HCT116 (cell line): ENCODE measurements around the gene PAN3. TPM values are rescaled to one million over a fixed set of nuclear protein-coding genes. Genes with fewer than 3 reads are reported as not detected.

Experiments used
- ATAC-seq: fragments of 200-7000 bp; cut with Tn5 transposase; 2 replicates; pipeline ENCODE4 v1.9.1; 2020; ENCODE audit warnings: mild to moderate bottlenecking, moderate library complexity
- BruUV-seq: library from RNA; stranded (reverse); fragments of 400-500 nt; replicated peaks from 2 replicates; lab custom pipeline; 2021; lab: Mats Ljungman, UMichigan
- CTCF ChIA-PET: fragments of 300-600 bp; sonication (Branson Sonifier 250); formaldehyde crosslinking; loops from one replicate; lab custom pipeline; 2021; ENCODE audit warnings: antibody characterized with exemption; lab: Charles Lee
- POLR2A ChIA-PET: fragments of 300-600, 350-600 bp; sonication (Branson Sonifier 250); formaldehyde crosslinking; loops from one replicate; lab custom pipeline; 2021; ENCODE audit warnings: antibody characterized with exemption; lab: Charles Lee
- RAD21 ChIA-PET, 2 experiments: fragments of 300-600 bp; sonication (Branson Sonifier 250); formaldehyde crosslinking; loops; one replicate each; lab custom pipeline; 2023; ENCODE audit warnings: low total read pairs in 2 of 2; ENCODE audit not compliant: uncharacterized antibody in 2 of 2, unreplicated experiment in 2 of 2, low non-redundant PET in 1 of 2; lab: Charles Lee
- DNase-seq: peaks from one replicate; pipeline ENCODE4 v3.0.0-alpha.2; 2010; ENCODE audit warnings: low read depth, low spot score
- H2AFZ ChIP-seq: fragments of 200-600 bp; shearing (Covaris generic), sonication (generic); 2 replicates; pipeline ENCODE4 v1.6.1; 2017; ENCODE audit warnings: low read depth, mixed run types, mixed read lengths, antibody characterized with exemption, low read length; ENCODE audit not compliant: poor library complexity, severe bottlenecking
- H3K27ac ChIP-seq: 2 replicates; pipeline ENCODE4 v1.5.1; 2012; ENCODE audit warnings: low read depth, low read length
- H3K27me3 ChIP-seq: fragments of 200-600 bp; sonication (generic); 2 replicates; pipeline ENCODE4 v1.6.1; 2016; ENCODE audit warnings: mixed run types, low read length, mixed read lengths; ENCODE audit not compliant: insufficient read depth
- H3K36me3 ChIP-seq, 2 experiments: fragments of 200-500 bp in 1 of 2; fragments of 200-600 bp in 1 of 2; sonication (Bioruptor generic) in 1 of 2; sonication (generic) in 1 of 2; 2 replicates each; pipeline versions ENCODE4 v1.5.1 to v1.6.1; 2014 to 2016; ENCODE audit warnings: low read length in 2 of 2, inconsistent platforms in 1 of 2, mixed read lengths in 1 of 2, mixed run types in 1 of 2; ENCODE audit not compliant: insufficient read depth in 2 of 2, control insufficient read depth in 1 of 2
- H3K4me1 ChIP-seq, 2 experiments: fragments of 200-600 bp in 1 of 2; sonication (generic) in 1 of 2; 2 replicates each; pipeline versions ENCODE4 v1.5.1 to v1.6.1; 2012 to 2017; ENCODE audit warnings: low read length in 2 of 2, inconsistent platforms in 1 of 2, mild to moderate bottlenecking in 1 of 2, mixed read lengths in 1 of 2, mixed run types in 1 of 2, moderate library complexity in 1 of 2; ENCODE audit not compliant: insufficient read depth in 2 of 2, control insufficient read depth in 1 of 2
- H3K4me2 ChIP-seq: fragments of 200-600 bp; sonication (generic); 2 replicates; pipeline ENCODE4 v1.6.1; 2017; ENCODE audit warnings: mixed run types, low read length, mixed read lengths
- H3K4me3 ChIP-seq, 2 experiments: fragments of 200-600 bp in 1 of 2; sonication (generic) in 1 of 2; replicated peaks in 1 of 2; 2 replicates each; pipeline ENCODE4 v1.5.1; 2011 to 2016; ENCODE audit warnings: low read length in 2 of 2, control low read depth in 1 of 2, low read depth in 1 of 2, mild to moderate bottlenecking in 1 of 2, mixed read lengths in 1 of 2, mixed run types in 1 of 2
- H3K79me2 ChIP-seq: fragments of 200-600 bp; sonication (generic); 2 replicates; pipeline ENCODE4 v1.6.1; 2017; ENCODE audit warnings: mild to moderate bottlenecking, mixed run types, low read length, moderate library complexity, mixed read lengths; ENCODE audit not compliant: insufficient read depth
- H3K9ac ChIP-seq: fragments of 200-600 bp; sonication (generic); 2 replicates; pipeline ENCODE4 v1.6.1; 2016; ENCODE audit warnings: low read length, mixed read lengths
- H3K9me2 ChIP-seq: fragments of 200-600 bp; sonication (generic), shearing (Covaris generic); 2 replicates; pipeline ENCODE4 v1.6.1; 2017; ENCODE audit warnings: mixed run types, mild to moderate bottlenecking, moderate library complexity; ENCODE audit not compliant: insufficient read depth
- H3K9me3 ChIP-seq, 2 experiments: fragments of 200-500 bp in 1 of 2; fragments of 200-600 bp in 1 of 2; sonication (Bioruptor generic) in 1 of 2; sonication (generic) in 1 of 2; 2 replicates each; pipeline ENCODE4 v1.6.1; 2014 to 2017; ENCODE audit warnings: low read length in 2 of 2, mixed read lengths in 2 of 2, inconsistent platforms in 1 of 2, low read depth in 1 of 2, mild to moderate bottlenecking in 1 of 2, mixed run types in 1 of 2, moderate library complexity in 1 of 2; ENCODE audit not compliant: control insufficient read depth in 1 of 2, insufficient read depth in 1 of 2
- H4K20me1 ChIP-seq: fragments of 200-600 bp; sonication (generic), shearing (Covaris generic); 2 replicates; pipeline ENCODE4 v1.6.1; 2017; ENCODE audit warnings: mixed run types, mild to moderate bottlenecking, moderate library complexity; ENCODE audit not compliant: insufficient read depth
- ATF3 ChIP-seq: IDR thresholded peaks from 2 replicates; pipeline ENCODE4 v1.6.1; 2012
- CBX3 ChIP-seq: IDR thresholded peaks from 2 replicates; pipeline ENCODE4 v1.6.1; 2012; ENCODE audit warnings: low read depth
- CTCF ChIP-seq, 3 experiments: fragments of 200-600 bp in 1 of 3; sonication (generic) in 1 of 3; IDR thresholded peaks in 2 of 3; conservative IDR thresholded peaks in 1 of 3; 2 replicates each; pipeline ENCODE4 v1.5.1; 2012 to 2017; ENCODE audit warnings: low read depth in 2 of 3, low read length in 2 of 3, antibody characterized with exemption in 1 of 3, borderline replicate concordance in 1 of 3, control low read depth in 1 of 3, mild to moderate bottlenecking in 1 of 3, mixed read lengths in 1 of 3, mixed run types in 1 of 3, moderate library complexity in 1 of 3; ENCODE audit not compliant: insufficient read depth in 1 of 3
- ELF1 ChIP-seq: IDR thresholded peaks from 2 replicates; pipeline ENCODE4 v1.6.1; 2012; ENCODE audit warnings: low read depth, borderline replicate concordance
- JUND ChIP-seq: IDR thresholded peaks from 2 replicates; pipeline ENCODE4 v1.6.1; 2012
- MAX ChIP-seq: IDR thresholded peaks from 2 replicates; pipeline ENCODE4 v1.6.1; 2012
- POLR2AphosphoS5 ChIP-seq: IDR thresholded peaks from 2 replicates; pipeline ENCODE4 v1.6.1; 2011; ENCODE audit warnings: mild to moderate bottlenecking, low read depth, low read length, moderate library complexity
- RAD21 ChIP-seq: IDR thresholded peaks from 2 replicates; pipeline ENCODE4 v1.6.1; 2012; ENCODE audit warnings: low read depth, mild to moderate bottlenecking
- YY1 ChIP-seq: IDR thresholded peaks from 2 replicates; pipeline ENCODE4 v1.6.1; 2011; ENCODE audit warnings: low read length, low read depth, moderate library complexity, mild to moderate bottlenecking; ENCODE audit not compliant: insufficient replicate concordance; ENCODE audit errors: extremely low read depth
- ZNF274 ChIP-seq: fragments of 200-500 bp; sonication (Bioruptor generic); IDR thresholded peaks from 2 replicates; pipeline ENCODE4 v1.6.1; 2014; ENCODE audit warnings: mild to moderate bottlenecking, low read depth, low read length, inconsistent platforms
- intact Hi-C: fragments of 100-400 bp; cut with micrococcal nuclease; formaldehyde crosslinking; loops from 2 replicates; pipeline ENCODE4 v1.10.0; 2022
- total RNA-seq: library from RNA; stranded (reverse); gene quantifications from one replicate; pipeline ENCODE4 v1.2.1, GENCODE V29; 2021; ENCODE audit not compliant: unreplicated experiment

PAN3 gene
- total RNA-seq, 1 experiment from 2014 or later, result 30.1 TPM

- no peak overlapping the region for H3K4me3 ChIP-seq
- H3K27me3 ChIP-seq, result no peaks in the 10 kb centered on the region
- ChIA-PET CTCF (interaction anchor here (1.0 to 1.8 kb wide), 3 partner anchors 317 to 472 kb away, joined by 4 to 8 read pairs (median 5); partner anchors contain the start of gene POMP), RAD21 (interaction anchor here in 1 of 2 experiments (1.0 kb wide), 1 partner anchor 472 kb away, joined by 3 read pairs; no protein-coding TSS in a partner anchor), POLR2A (no interaction called here)
- H3K27ac ChIP-seq, result no peak overlapping the region
- H3K79me2 ChIP-seq, result no peaks in the 10 kb centered on the region
- no peak overlapping the region for H3K4me2 ChIP-seq
- H4K20me1 ChIP-seq, result no peaks in the 10 kb centered on the region
- H3K9ac ChIP-seq, result no peak overlapping the region
- H3K9me3 ChIP-seq, result no peaks in the 10 kb centered on the region
- peak; percentile 79 for TF ChIP-seq RAD21
- peak; percentile 57 to 86 (median 81); a peak in 5 of 6 replicates for TF ChIP-seq CTCF (IDR thresholded peaks at IDR 0.05 in 2 of 3, conservative IDR thresholded peaks at IDR 0.05 in 1 of 3; ENCODE audit: borderline replicate concordance in 1 of 3, insufficient read depth in 1 of 3, low read depth in 2 of 3, low read length in 2 of 3)
- TF ChIP-seq ZNF274, result no peak
- 0 out of 2 replicates have a peak, but pooled peaks have one; percentile 16 for TF ChIP-seq CBX3
- ATAC-seq (peak; percentile 95), DNase-seq (peak; percentile 60)
- intact Hi-C loops, result loop anchor here (1.0 to 10.0 kb wide), 3 partner anchors 312 to 1041 kb away; no protein-coding TSS in a partner anchor
- H2AFZ ChIP-seq, result peak overlapping the region; percentile 48
- H3K4me1 ChIP-seq, result no peaks in the 10 kb centered on the region
- BruUV-seq, result no TSS peak
- no peaks in the 10 kb centered on the region for H3K36me3 ChIP-seq
- no peaks in the 10 kb centered on the region for H3K9me2 ChIP-seq
These were observed 185.9 kb downstream of the PAN3 start for GRCh38 chr13:28324181-28324789.

GRCh38 chr13:28325022-28325421 is 186.7 kb downstream of the PAN3 start:
- Histone ChIP-seq H4K20me1 (no peaks in the 10 kb centered on the region), H3K4me2 (no peak overlapping the region), H3K9ac (no peak overlapping the region), H3K27me3 (no peaks in the 10 kb centered on the region), H2AFZ (no peak overlapping the region), H3K9me3 (no peaks in the 10 kb centered on the region), H3K79me2 (no peaks in the 10 kb centered on the region), H3K4me1 (no peaks in the 10 kb centered on the region), H3K9me2 (no peaks in the 10 kb centered on the region), H3K27ac (no peak overlapping the region), H3K4me3 (no peak overlapping the region), H3K36me3 (no peaks in the 10 kb centered on the region)
- TF ChIP-seq ELF1, result no peak
- no peak for TF ChIP-seq YY1
- no peak for TF ChIP-seq MAX
- TF ChIP-seq ZNF274, result no peak
- TF ChIP-seq POLR2AphosphoS5, result no peak
- no peak for TF ChIP-seq JUND
- TF ChIP-seq ATF3, result no peak
- no peak for TF ChIP-seq CTCF (IDR thresholded peaks at IDR 0.05 in 2 of 3, conservative IDR thresholded peaks at IDR 0.05 in 1 of 3; ENCODE audit: borderline replicate concordance in 1 of 3, insufficient read depth in 1 of 3, low read depth in 2 of 3, low read length in 2 of 3)
- ChIA-PET POLR2A (no interaction called here), RAD21 (no interaction called here), CTCF (interaction anchor here (1.8 kb wide), 1 partner anchor 472 kb away, joined by 8 read pairs; no protein-coding TSS in a partner anchor)
- ATAC-seq (no peak), DNase-seq (no peak)
- intact Hi-C loops, result loop anchor here (10.0 kb wide), 1 partner anchor 1040 kb away; no protein-coding TSS in a partner anchor
- BruUV-seq, result no TSS peak
